ENCODE data around the gene MAP4K4. TPM values are rescaled to one million over a fixed set of nuclear protein-coding genes. Genes with fewer than 3 reads are reported as not detected.
"Not testable (repeated sequence)": the region's sequence is repeated elsewhere in the genome, so short reads cannot be mapped to it uniquely, and the experiment has no call there.

The MAP4K4 gene
- total RNA-seq, 1 experiment from 2014 or later, result 37.6 TPM

GRCh38 chr2:101901241-101901640 is 203.7 kb downstream of the MAP4K4 start:
- no peak for DNase-seq (ENCODE audit: low read depth)

- no peak for DNase-seq (ENCODE audit: low read depth)
These were observed 204.7 kb downstream of the MAP4K4 start for GRCh38 chr2:101902169-101902568.

- no peak for DNase-seq (ENCODE audit: low read depth)
These were observed 207.4 kb downstream of the MAP4K4 start for GRCh38 chr2:101904916-101905315.

GRCh38 chr2:101905746-101906336 is 208.3 kb downstream of the MAP4K4 start:
- no peak for DNase-seq (ENCODE audit: low read depth)

GRCh38 chr2:101909760-101910159 is 212.3 kb downstream of the MAP4K4 start:
- DNase-seq (ENCODE audit: low read depth), result no peak

DNA sequence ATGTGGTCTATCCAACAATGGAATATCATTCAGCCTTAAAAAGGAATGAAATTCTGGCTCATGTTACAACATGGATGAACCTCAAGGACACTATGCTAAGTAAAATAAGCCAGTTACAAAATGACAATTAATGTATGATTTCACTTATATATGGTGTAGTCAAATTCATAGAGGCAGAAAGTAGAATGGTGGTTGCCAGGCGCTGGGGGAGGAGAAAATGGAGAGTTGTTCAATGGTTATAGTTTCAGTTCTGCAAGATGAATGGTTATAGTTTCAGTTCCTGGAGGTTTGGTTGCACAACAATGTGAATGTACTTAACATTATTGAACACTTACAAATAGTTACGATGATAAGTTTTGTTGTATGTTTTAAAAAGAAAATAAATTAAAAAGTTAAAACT is 215.0 kb downstream of the MAP4K4 start:
- no peak for DNase-seq (ENCODE audit: low read depth)

GRCh38 chr2:101921319-101921952 is 223.9 kb downstream of the MAP4K4 start:
- DNase-seq (ENCODE audit: low read depth), result no peak

- no peak for DNase-seq (ENCODE audit: low read depth)
These were observed 224.4 kb downstream of the MAP4K4 start for GRCh38 chr2:101921953-101922325.

DNA sequence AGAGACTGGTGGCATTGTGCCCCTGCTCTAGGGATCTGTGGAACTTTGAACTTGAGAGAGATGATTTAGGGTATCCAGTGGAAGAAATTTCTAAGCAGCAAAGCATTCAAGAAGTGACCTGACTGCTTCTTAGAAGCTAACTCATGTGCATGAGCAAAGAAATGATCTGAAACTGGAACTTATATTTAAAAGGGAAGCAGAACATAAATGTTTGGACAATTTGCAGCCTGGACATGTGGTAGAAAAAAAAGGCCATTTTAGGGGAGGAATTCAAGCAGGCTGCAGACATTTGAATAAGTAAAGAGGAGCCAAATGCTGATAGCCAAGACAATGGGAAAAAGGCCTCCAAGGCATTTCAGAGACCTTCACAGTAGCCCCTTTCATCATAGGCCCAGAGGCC is 226.8 kb downstream of the MAP4K4 start:
- DNase-seq (ENCODE audit: low read depth), result not testable (repeated sequence)

DNA sequence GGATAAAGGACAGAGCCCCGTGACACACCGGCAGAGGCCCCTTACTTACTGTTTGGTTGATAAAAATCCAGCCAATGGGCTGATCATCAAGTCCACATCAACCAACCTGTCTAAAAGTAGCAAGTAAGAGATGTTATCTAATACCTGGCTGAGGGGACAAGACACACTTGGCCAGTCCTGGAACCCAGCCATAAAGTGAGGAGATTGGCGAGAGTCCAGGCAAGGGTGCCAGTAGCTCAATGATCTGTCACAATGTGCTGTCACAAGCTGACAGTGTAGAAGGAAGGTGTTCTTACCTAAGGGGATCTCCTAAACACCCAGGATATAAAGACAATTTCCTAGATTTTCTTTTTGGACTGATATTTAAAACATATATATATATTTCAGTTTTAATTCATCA is 232.5 kb downstream of the MAP4K4 start:
- no peak for DNase-seq (ENCODE audit: low read depth)

DNA sequence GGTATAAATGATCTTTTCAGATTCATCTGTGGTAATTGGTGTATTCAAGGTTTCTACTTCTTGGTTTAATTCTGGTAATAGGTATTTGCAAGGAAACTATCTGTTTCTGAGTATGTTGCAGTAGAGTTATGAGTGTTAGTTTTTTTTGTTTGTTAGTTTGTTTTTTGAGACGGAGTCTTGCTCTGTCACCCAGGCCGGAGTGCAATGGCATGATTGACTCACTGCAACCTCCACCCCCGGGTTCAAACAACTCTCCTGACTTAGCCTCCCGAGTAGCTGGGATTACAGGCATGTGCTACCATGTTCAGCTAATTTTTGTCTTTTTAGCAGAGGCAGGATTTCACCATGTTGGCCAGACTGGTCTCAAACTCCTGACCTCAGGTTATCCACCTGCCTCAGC is 233.3 kb downstream of the MAP4K4 start:
- DNase-seq (ENCODE audit: low read depth), result no peak

- DNase-seq (ENCODE audit: low read depth), result no peak
These were observed 233.9 kb downstream of the MAP4K4 start for GRCh38 chr2:101931402-101931801.

DNA sequence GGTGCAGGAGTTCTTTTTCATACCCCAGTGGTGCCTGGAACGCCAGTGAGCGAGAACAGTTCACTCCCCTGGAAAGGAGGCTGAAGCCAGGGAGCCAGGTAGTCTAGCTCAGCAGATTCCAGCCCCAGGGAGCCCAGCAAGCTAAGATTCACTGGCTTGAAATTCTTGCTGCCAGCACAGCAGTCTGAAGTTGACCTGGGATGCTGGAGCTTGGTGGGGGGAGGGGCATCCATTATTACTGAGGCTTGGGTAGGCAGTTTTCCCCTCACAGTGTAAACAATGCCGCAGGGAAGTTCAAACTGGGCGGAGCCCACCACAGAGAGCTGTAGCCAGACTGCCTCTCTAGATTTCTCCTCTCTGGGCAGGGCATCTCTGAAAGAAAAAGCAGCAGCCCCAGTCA is 238.3 kb downstream of the MAP4K4 start:
- DNase-seq (ENCODE audit: low read depth), result peak; percentile 20

DNA sequence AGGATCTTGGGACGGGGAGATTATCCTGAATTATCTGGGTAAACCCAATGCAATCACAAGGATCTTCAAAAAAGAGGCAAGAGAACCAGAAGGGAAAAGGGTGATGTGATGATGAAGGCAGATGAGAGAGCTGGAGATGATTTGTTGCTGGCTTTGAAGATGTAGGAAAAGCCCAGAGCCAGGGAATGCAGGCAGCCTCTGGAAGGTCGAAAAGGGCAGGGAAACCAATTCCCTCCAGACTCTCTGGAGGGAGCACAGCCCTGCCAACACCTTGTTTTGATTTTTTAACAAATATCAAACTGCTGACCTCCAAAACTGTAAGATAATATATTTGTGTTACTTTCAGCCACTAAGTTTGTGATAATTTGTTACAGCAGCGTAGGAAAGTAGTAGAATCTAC is 245.3 kb downstream of the MAP4K4 start:
- DNase-seq (ENCODE audit: low read depth), result no peak

Other genes starting within 250 kb of the MAP4K4 start
- gene RFX8, start 222.6 kb upstream of the MAP4K4 start, total RNA-seq (2014; rRNA removed; shearing (Covaris generic)), result not detected in 2 replicates